Measurements from ENCODE around the gene CDH4. TPM values are rescaled to one million over a fixed set of nuclear protein-coding genes. Genes with fewer than 3 reads are reported as not detected.

Gene CDH4
- total RNA-seq, 1 donor from 2014 or later: 12.1 TPM

DNA sequence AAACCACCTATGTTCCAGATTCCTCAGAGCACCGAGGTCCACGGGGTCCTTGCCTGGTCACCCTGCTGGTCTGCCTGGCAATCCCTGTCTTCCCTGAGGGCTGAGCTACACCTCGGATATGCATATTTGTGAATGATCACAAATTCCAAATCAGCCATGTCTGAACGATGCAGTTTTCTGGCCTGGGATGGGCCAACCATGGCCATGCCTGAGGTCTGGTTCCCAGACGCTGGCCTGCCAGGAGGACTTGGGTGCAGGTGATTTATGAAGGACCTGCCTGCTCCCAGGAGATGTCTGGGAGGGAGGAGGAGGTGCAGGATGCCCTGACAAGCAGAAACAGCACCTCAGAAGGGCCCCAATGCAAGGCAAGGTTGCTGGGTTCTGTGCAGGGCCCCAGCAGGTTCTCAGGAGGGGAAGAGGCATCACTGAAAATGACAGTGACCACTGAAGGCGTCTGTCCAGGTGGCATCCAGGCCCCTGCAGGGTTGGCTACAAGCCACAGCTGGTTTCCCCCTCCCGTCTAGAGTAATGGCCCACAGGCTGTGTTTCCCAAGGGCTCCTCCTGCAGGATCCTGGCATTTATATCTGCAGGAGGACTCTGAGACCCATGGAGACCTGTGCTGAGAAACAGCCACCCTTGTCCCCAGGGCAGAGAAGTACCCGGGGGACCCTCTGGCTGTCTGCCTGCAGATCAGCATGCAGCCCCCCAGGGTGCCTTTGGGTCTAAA lies 608.4 kb downstream of the CDH4 start:
- DNase-seq (ENCODE audit: low read depth): no peak
- H3K36me3 ChIP-seq (ENCODE audit: control insufficient read depth, insufficient read depth, low read length): no peaks in the 10 kb centered on the region
- TF ChIP-seq, protein P1, sequence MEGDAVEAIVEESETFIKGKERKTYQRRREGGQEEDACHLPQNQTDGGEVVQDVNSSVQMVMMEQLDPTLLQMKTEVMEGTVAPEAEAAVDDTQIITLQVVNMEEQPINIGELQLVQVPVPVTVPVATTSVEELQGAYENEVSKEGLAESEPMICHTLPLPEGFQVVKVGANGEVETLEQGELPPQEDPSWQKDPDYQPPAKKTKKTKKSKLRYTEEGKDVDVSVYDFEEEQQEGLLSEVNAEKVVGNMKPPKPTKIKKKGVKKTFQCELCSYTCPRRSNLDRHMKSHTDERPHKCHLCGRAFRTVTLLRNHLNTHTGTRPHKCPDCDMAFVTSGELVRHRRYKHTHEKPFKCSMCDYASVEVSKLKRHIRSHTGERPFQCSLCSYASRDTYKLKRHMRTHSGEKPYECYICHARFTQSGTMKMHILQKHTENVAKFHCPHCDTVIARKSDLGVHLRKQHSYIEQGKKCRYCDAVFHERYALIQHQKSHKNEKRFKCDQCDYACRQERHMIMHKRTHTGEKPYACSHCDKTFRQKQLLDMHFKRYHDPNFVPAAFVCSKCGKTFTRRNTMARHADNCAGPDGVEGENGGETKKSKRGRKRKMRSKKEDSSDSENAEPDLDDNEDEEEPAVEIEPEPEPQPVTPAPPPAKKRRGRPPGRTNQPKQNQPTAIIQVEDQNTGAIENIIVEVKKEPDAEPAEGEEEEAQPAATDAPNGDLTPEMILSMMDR (IDR thresholded peaks at IDR 0.05; ENCODE audit: insufficient read depth, low read length, severe bottlenecking): no peak
- H3K4me3 ChIP-seq (ENCODE audit: low read depth, low read length): no peak overlapping the region
- H3K27me3 ChIP-seq (ENCODE audit: control insufficient read depth, insufficient read depth, low read length): no peaks in the 10 kb centered on the region
- FAIRE-seq: no peak

- Histone ChIP-seq H3K36me3 (ENCODE audit: control insufficient read depth, insufficient read depth, low read length) (no peaks in the 10 kb centered on the region), H3K27me3 (ENCODE audit: control insufficient read depth, insufficient read depth, low read length) (no peaks in the 10 kb centered on the region), H3K4me3 (ENCODE audit: low read depth, low read length) (no peak overlapping the region)
- DNase-seq (ENCODE audit: low read depth) (no peak), FAIRE-seq (no peak)
- TF ChIP-seq, protein P1 (IDR thresholded peaks at IDR 0.05; ENCODE audit: insufficient read depth, low read length, severe bottlenecking): no peak
Measured at GRCh38 chr20:61861054-61861841, 609.2 kb downstream of the CDH4 start.

DNA sequence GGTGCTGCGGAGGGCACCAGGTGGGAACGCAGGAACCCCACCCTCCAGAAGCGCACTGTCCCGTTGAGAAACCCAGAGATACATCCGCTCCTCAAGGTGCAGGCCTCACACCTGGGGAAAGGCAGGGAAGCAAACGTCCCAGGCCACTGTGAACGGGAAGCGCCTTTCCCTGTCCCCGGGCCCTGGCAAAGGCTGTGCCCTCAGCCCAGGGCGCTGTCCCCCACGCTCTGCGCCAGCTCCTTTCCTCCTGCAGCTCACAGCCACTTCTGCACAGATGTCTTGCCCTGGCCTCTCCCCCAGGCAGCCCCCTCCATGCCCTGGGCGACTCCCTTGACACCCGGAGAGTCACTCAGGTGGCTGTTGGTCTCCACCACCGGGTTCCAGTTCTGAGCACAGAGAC lies 609.8 kb downstream of the CDH4 start:
- DNase-seq (ENCODE audit: low read depth) (no peak), FAIRE-seq (no peak)
- TF ChIP-seq, protein P1 (IDR thresholded peaks at IDR 0.05; ENCODE audit: insufficient read depth, low read length, severe bottlenecking): no peak
- Histone ChIP-seq H3K4me3 (ENCODE audit: low read depth, low read length) (no peak overlapping the region), H3K27me3 (ENCODE audit: control insufficient read depth, insufficient read depth, low read length) (no peaks in the 10 kb centered on the region), H3K36me3 (ENCODE audit: control insufficient read depth, insufficient read depth, low read length) (no peaks in the 10 kb centered on the region)

- Histone ChIP-seq H3K36me3 (ENCODE audit: control insufficient read depth, insufficient read depth, low read length) (no peaks in the 10 kb centered on the region), H3K27me3 (ENCODE audit: control insufficient read depth, insufficient read depth, low read length) (no peaks in the 10 kb centered on the region), H3K4me3 (ENCODE audit: low read depth, low read length) (no peak overlapping the region)
- DNase-seq (ENCODE audit: low read depth): no peak
- TF ChIP-seq, protein P1 (IDR thresholded peaks at IDR 0.05; ENCODE audit: insufficient read depth, low read length, severe bottlenecking): no peak
- FAIRE-seq: no peak
Measured at GRCh38 chr20:61862881-61863280, 610.8 kb downstream of the CDH4 start.

GRCh38 chr20:61864481-61864880 lies 612.4 kb downstream of the CDH4 start:
- Histone ChIP-seq H3K4me3 (ENCODE audit: low read depth, low read length) (no peak overlapping the region), H3K27me3 (ENCODE audit: control insufficient read depth, insufficient read depth, low read length) (no peaks in the 10 kb centered on the region), H3K36me3 (ENCODE audit: control insufficient read depth, insufficient read depth, low read length) (no peaks in the 10 kb centered on the region)
- FAIRE-seq: no peak
- no peak for DNase-seq (ENCODE audit: low read depth)
- TF ChIP-seq, protein P1 (IDR thresholded peaks at IDR 0.05; ENCODE audit: insufficient read depth, low read length, severe bottlenecking): no peak
